K562 (cell line): Measurements from ENCODE around the gene MLN.

ENCODE experiments used
- CAMTA2 ChIP-seq: fragments of 250-450 bp; sonication (Bioruptor Pico); conservative IDR thresholded peaks from 2 replicates; pipeline ENCODE4 v1.5.1; 2022
- CBFB ChIP-seq: sonication (generic); formaldehyde crosslinking; IDR thresholded peaks from 2 replicates; pipeline ENCODE4 v1.4.0; 2020; ENCODE audit warnings: mild to moderate bottlenecking, missing genetic modification reagents
- CBX1 ChIP-seq: sonication (generic); IDR thresholded peaks from 2 replicates; pipeline ENCODE4 v1.6.1; 2016; ENCODE audit warnings: antibody characterized with exemption, low read depth, mild to moderate bottlenecking
- NR2C2 ChIP-seq, 2 experiments: fragments of 200-800 bp in 1 of 2; sonication (Bioruptor generic) in 1 of 2; sonication (generic) in 1 of 2; formaldehyde crosslinking in 1 of 2; IDR thresholded peaks; 2 replicates each; pipeline versions ENCODE4 v1.6.1 to v1.8.0; 2016 to 2022; ENCODE audit warnings: mild to moderate bottlenecking in 1 of 2, missing compliant biosample characterization in 1 of 2, missing genetic modification characterization in 1 of 2, missing genetic modification reagents in 1 of 2
- POU5F1 ChIP-seq: fragments of 150-350 bp; IDR thresholded peaks from 2 replicates; pipeline ENCODE4 v1.6.1; 2014; ENCODE audit warnings: borderline replicate concordance, low read length, low read depth, mild to moderate bottlenecking; ENCODE audit not compliant: partially characterized antibody
- SRSF9 ChIP-seq: fragments of 200-400 bp; formaldehyde crosslinking; IDR thresholded peaks from 2 replicates; pipeline ENCODE4 v1.6.1; 2017; ENCODE audit warnings: low read depth, low read length, borderline replicate concordance
- TBL1XR1 ChIP-seq, 2 experiments: IDR thresholded peaks; 2 replicates each; pipeline ENCODE4 v1.6.1; 2012; ENCODE audit warnings: improper control_type of control experiment in 2 of 2, low read length in 2 of 2, mild to moderate bottlenecking in 1 of 2
- ZKSCAN8 ChIP-seq: fragments of 200-800 bp; sonication (Bioruptor generic); IDR thresholded peaks from 2 replicates; pipeline ENCODE4 v1.6.1; 2016; ENCODE audit warnings: missing genetic modification characterization, missing compliant biosample characterization
- ZNF444 ChIP-seq: fragments of 250-450 bp; sonication (Bioruptor Pico); IDR thresholded peaks from 2 replicates; pipeline ENCODE4 v1.4.0; 2020; ENCODE audit warnings: mild to moderate bottlenecking, moderate library complexity
- TF ChIP-seq, protein P1 (sequence below), 3 experiments: IDR thresholded peaks in 2 of 3; conservative IDR thresholded peaks in 1 of 3; 2 replicates each; pipeline ENCODE4 v1.5.1; 2011 to 2012; ENCODE audit warnings: low read length in 3 of 3, mild to moderate bottlenecking in 3 of 3, control low read depth in 2 of 3, improper control_type of control experiment in 1 of 3, inconsistent platforms in 1 of 3, low read depth in 1 of 3, mixed read lengths in 1 of 3, moderate library complexity in 1 of 3; ENCODE audit not compliant: insufficient read depth in 2 of 3
- TF ChIP-seq, protein P2 (sequence below): fragments of 150-350 bp; conservative IDR thresholded peaks from 2 replicates; pipeline ENCODE4 v1.6.1; 2014; ENCODE audit warnings: low read length
- TF ChIP-seq, protein P3 (sequence below): sonication (generic); formaldehyde crosslinking; IDR thresholded peaks from 2 replicates; pipeline ENCODE4 v1.8.0; 2023; ENCODE audit warnings: mild to moderate bottlenecking, missing genetic modification reagents

DNA sequence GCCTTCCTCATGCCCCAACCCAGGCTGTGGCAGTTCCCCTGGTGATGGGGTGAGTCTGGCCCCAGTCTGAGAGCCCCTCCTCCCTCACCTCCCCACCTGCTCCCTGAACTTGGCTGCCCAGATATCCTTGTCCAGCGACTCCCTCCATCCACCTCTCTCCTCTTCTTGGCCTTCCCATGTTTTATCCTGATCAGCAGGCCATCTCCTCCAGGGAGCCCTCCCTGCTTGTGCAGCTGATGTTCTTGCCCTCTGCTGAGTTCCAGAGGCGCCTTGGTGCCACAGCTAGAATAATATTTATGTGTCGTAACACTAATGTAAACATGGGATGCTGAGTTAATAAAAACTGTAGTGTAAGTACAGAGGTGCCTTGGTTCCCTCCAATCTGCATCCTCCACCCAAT, 46.7 kb downstream of the MLN start:
- no peak for TF ChIP-seq SRSF9
- no peak for TF ChIP-seq NR2C2 (CRISPR knock-in tag; IDR thresholded peaks at IDR 0.05)
- TF ChIP-seq NR2C2 (tag; IDR thresholded peaks at IDR 0.05): no peak
- no peak for TF ChIP-seq CAMTA2 (CRISPR knock-in tag)
- TF ChIP-seq POU5F1: no peak
- TF ChIP-seq CBFB: no peak
- TF ChIP-seq, protein P1, sequence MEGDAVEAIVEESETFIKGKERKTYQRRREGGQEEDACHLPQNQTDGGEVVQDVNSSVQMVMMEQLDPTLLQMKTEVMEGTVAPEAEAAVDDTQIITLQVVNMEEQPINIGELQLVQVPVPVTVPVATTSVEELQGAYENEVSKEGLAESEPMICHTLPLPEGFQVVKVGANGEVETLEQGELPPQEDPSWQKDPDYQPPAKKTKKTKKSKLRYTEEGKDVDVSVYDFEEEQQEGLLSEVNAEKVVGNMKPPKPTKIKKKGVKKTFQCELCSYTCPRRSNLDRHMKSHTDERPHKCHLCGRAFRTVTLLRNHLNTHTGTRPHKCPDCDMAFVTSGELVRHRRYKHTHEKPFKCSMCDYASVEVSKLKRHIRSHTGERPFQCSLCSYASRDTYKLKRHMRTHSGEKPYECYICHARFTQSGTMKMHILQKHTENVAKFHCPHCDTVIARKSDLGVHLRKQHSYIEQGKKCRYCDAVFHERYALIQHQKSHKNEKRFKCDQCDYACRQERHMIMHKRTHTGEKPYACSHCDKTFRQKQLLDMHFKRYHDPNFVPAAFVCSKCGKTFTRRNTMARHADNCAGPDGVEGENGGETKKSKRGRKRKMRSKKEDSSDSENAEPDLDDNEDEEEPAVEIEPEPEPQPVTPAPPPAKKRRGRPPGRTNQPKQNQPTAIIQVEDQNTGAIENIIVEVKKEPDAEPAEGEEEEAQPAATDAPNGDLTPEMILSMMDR (IDR thresholded peaks at IDR 0.05 in 2 of 3, conservative IDR thresholded peaks at IDR 0.05 in 1 of 3; ENCODE audit: insufficient read depth in 2 of 3, low read depth in 1 of 3, low read length in 3 of 3): no peak
- TF ChIP-seq, protein P2, sequence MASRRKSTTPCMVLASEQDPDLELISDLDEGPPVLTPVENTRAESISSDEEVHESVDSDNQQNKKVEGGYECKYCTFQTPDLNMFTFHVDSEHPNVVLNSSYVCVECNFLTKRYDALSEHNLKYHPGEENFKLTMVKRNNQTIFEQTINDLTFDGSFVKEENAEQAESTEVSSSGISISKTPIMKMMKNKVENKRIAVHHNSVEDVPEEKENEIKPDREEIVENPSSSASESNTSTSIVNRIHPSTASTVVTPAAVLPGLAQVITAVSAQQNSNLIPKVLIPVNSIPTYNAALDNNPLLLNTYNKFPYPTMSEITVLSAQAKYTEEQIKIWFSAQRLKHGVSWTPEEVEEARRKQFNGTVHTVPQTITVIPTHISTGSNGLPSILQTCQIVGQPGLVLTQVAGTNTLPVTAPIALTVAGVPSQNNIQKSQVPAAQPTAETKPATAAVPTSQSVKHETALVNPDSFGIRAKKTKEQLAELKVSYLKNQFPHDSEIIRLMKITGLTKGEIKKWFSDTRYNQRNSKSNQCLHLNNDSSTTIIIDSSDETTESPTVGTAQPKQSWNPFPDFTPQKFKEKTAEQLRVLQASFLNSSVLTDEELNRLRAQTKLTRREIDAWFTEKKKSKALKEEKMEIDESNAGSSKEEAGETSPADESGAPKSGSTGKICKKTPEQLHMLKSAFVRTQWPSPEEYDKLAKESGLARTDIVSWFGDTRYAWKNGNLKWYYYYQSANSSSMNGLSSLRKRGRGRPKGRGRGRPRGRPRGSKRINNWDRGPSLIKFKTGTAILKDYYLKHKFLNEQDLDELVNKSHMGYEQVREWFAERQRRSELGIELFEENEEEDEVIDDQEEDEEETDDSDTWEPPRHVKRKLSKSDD: no peak
- TF ChIP-seq CBX1: no peak
- TF ChIP-seq, protein P3, sequence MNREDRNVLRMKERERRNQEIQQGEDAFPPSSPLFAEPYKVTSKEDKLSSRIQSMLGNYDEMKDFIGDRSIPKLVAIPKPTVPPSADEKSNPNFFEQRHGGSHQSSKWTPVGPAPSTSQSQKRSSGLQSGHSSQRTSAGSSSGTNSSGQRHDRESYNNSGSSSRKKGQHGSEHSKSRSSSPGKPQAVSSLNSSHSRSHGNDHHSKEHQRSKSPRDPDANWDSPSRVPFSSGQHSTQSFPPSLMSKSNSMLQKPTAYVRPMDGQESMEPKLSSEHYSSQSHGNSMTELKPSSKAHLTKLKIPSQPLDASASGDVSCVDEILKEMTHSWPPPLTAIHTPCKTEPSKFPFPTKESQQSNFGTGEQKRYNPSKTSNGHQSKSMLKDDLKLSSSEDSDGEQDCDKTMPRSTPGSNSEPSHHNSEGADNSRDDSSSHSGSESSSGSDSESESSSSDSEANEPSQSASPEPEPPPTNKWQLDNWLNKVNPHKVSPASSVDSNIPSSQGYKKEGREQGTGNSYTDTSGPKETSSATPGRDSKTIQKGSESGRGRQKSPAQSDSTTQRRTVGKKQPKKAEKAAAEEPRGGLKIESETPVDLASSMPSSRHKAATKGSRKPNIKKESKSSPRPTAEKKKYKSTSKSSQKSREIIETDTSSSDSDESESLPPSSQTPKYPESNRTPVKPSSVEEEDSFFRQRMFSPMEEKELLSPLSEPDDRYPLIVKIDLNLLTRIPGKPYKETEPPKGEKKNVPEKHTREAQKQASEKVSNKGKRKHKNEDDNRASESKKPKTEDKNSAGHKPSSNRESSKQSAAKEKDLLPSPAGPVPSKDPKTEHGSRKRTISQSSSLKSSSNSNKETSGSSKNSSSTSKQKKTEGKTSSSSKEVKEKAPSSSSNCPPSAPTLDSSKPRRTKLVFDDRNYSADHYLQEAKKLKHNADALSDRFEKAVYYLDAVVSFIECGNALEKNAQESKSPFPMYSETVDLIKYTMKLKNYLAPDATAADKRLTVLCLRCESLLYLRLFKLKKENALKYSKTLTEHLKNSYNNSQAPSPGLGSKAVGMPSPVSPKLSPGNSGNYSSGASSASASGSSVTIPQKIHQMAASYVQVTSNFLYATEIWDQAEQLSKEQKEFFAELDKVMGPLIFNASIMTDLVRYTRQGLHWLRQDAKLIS (CRISPR knock-in tag): no peak
- no peak for TF ChIP-seq TBL1XR1 (IDR thresholded peaks at IDR 0.05; ENCODE audit: low read length in 2 of 2)
- TF ChIP-seq ZNF444 (CRISPR knock-in tag): no peak
- TF ChIP-seq ZKSCAN8 (CRISPR knock-in tag): no peak
